SH-SY5Y (cell line): ENCODE data around the gene KMT2D.

Experiments used
- GATA2 ChIP-seq: IDR thresholded peaks from 2 replicates; pipeline ENCODE4 v1.6.1; 2011; ENCODE audit warnings: mild to moderate bottlenecking, low read depth, low read length
- GATA3 ChIP-seq: IDR thresholded peaks from 2 replicates; pipeline ENCODE4 v1.6.1; 2011; ENCODE audit warnings: low read depth, mild to moderate bottlenecking, low read length, moderate library complexity

- TF ChIP-seq GATA2 = no peak
- TF ChIP-seq GATA3 = no peak
Measured at GRCh38 chr12:49036029-49036428, 24.6 kb downstream of the KMT2D start.
